SH-SY5Y (cell line): ENCODE results near the gene LYL1.
A peak's percentile ranks its signal among the peaks of the same experiment; 100 is the strongest.

Source experiments
- GATA2 ChIP-seq: IDR thresholded peaks from 2 replicates; pipeline ENCODE4 v1.6.1; 2011; ENCODE audit warnings: mild to moderate bottlenecking, low read depth, low read length
- GATA3 ChIP-seq: IDR thresholded peaks from 2 replicates; pipeline ENCODE4 v1.6.1; 2011; ENCODE audit warnings: low read depth, mild to moderate bottlenecking, low read length, moderate library complexity

Gene LYL1

GRCh38 chr19:13082192-13083007 lies 20.3 kb downstream of the LYL1 start:
- no peak for TF ChIP-seq GATA3
- no peak for TF ChIP-seq GATA2

GRCh38 chr19:13079542-13079986 lies 23.1 kb downstream of the LYL1 start:
- no peak for TF ChIP-seq GATA2

DNA sequence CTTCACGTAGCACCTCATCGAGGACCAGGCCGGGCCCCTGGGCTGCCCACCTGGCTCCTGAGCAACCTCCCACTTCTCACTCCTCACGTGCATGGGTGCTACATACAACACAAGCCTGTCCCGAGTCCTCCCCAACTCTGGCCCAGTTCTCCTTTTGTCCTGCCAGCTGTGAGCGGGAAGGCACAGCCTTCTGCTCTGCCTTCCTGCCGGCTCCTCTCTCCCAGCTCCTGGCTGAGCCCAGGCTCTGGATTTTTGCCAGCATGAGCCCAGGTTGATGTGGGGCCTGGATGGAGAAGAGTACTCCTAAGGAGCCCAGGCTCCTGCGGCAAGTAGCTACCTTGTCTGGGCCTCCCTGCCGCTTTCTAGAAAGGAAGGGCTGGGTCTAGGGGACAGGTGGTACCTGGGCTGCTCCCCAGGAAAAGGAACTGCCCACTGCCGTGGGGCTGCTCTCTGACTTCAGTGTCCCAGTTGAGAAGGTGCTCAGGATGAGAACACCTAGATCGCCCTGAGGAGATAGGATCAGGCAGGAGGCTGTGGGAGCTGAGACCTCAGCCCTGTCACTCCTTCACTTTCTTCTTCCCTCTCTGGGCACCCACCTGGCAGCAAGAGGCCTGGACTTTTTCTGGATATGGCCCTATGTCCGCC lies 23.6 kb downstream of the LYL1 start:
- TF ChIP-seq GATA2 (no peak), GATA3 (no peak)

DNA sequence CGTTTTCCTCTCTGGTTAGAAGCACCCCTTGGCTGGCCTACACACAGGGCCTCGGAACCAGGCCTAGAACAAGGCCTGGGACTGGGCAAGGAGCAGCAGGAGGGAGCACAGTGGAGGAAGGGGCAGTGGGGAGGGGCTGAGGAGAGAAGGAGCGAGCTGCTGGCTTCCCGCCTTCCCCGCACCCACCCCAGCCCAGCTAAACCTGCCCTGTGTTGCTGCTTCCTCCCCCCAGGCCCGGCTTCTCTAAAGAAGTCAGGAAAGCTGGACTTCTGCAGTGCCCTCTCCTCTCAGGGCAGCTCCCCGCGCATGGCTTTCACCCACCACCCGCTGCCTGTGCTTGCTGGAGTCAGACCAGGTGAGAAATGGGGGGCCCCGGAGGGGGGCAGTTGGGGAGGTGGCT lies 24.3 kb downstream of the LYL1 start:
- no peak for TF ChIP-seq GATA3
- TF ChIP-seq GATA2, result no peak

DNA sequence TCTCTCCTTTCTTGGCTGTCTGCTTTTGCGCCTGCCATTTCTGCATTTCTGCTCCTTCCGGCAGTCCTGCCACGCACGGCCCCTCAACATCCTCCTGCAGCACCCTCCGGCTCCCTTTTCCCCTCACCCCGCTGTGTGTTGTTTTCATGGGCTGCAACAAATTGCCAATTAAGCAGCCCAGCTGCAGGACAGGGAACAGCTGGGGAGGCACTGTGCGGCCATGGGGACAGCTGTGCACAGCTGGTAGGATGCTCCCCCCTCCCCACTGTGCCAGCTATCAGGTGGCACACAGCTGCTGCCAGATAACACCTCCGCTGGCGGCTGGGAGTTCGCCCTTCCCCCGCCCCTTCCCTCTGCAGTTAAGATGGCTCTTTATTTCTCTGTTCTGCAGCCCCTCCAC lies 25.4 kb downstream of the LYL1 start:
- TF ChIP-seq GATA3, result no peak
- TF ChIP-seq GATA2, result peak; percentile 77

- TF ChIP-seq GATA3 (no peak), GATA2 (no peak)
Measured at GRCh38 chr19:13076787-13077186, 25.9 kb downstream of the LYL1 start.

- TF ChIP-seq GATA2, result no peak
- TF ChIP-seq GATA3, result no peak
Measured at GRCh38 chr19:13076320-13076719, 26.3 kb downstream of the LYL1 start.

DNA sequence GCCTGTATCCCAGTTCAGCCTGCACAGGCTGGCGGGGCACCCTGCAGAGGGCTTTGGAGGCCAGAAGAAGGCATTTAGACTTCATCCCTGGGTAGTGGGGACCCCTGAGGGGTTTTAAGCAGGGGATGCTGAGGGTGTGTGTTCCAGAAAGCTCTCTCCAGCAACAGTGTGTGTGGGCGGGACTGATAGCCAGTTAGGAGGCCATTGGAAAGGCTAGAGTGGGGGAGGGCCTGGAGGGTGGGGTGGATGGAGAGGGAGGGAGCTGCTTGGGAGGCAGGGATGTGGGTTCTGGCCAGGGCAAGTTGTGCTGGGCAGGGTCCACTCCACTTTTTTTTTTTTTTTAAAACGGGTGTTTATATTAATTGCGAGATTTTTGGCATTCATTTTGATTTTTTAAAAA lies 28.3 kb downstream of the LYL1 start:
- no peak for TF ChIP-seq GATA3
- no peak for TF ChIP-seq GATA2

DNA sequence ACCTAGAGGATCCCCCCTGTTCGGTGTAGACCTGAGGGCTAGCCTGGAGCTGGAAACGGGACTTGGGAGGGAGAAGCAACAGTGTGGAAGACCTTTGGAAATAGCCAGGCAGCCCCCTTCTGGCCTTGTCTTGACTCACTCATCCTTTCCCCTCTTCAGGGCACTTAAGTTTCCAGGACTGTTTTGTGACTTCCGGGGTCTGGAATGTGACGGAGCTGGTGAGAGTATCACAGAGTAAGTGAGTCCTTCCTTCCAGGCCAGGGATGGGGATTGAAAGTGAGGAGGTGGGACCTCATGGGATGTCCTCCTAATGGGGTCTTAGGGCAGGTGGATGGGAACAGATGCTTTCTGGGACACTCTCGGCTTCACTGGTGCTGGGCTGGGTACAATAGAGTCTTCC lies 29.4 kb downstream of the LYL1 start:
- TF ChIP-seq GATA2 (no peak), GATA3 (no peak)

- no peak for TF ChIP-seq GATA3
- no peak for TF ChIP-seq GATA2
Measured at GRCh38 chr19:13072188-13072908, 30.3 kb downstream of the LYL1 start.

DNA sequence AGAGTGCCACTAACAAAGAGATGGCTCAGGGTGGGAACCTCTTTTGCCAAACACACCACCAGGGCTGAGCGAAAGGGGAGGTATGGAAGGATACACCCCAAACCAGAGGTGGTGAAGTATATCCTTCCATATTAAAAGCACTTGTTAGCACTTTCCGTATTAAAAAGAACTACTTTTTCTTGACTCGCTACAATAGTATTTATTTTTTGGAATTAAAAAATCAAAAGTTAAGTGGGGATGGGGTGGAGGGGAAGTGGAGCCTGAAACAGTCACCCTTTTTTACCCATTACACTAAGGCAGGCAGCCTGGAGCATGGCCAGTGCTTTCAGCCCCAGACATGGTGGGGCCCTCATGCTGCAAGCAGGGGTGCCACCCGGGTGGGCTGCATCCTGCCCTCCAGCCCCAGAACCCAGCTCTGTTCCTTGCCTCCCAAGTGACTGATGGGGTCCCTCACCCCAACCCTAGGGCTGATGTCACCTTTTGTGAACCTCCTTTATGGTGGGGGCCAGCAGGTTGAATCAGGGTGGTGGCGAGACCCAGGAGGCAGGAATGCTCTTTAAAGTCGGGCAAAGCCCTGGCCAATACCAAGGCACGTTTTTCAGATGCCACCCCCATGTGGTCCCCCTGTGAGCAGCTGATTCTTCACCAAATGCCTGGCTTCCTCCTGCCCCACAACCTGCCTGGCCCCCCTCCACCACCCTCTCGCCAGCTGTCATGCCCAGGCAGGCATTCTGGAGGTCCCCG lies 31.0 kb downstream of the LYL1 start:
- TF ChIP-seq GATA2 (no peak), GATA3 (no peak)

DNA sequence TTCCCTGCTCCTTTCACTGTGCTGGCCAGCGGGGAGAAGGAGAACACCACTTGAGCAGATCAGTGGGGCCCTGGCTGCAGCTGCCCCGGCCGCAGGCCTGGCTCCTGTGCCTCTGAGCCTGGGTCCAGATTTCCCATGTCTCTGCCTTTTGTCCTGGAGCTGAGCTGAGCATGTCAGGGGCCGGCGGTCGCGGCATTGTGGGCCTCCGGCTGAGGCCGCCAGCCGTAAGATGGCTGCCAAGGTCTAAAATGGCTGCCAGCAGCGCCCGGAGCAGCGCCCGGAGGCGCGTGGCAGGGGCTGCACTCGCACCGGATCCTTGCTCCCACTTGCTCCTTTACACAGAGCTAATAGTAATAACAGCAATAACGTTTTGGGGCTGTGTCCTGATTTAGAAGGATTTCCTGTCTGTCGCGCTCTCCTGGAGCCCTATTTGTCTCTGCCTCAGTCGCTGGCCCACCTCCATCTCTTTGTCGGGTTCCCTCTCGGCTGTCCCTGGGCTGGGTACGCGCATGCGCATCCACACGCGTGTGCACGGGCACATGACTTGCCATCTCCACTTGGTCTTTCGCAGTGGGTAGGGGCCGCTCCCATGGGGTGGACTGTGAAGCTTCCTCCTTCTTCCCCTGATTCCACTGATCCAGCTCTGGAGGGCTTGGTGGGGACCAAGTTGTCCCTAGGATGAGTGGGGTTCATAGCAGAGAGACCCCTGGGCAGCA lies 32.1 kb downstream of the LYL1 start:
- TF ChIP-seq GATA2 (no peak), GATA3 (no peak)
